Measurements from ENCODE around the gene NPC1. TPM values are rescaled to one million over a fixed set of nuclear protein-coding genes. Genes with fewer than 3 reads are reported as not detected.

NPC1 gene
- total and polyA plus RNA-seq, 2 donors (not counting 3 experiments of a cell fraction or from before 2014, with no cell fraction given), result 40.6 to 45.2 TPM

DNA sequence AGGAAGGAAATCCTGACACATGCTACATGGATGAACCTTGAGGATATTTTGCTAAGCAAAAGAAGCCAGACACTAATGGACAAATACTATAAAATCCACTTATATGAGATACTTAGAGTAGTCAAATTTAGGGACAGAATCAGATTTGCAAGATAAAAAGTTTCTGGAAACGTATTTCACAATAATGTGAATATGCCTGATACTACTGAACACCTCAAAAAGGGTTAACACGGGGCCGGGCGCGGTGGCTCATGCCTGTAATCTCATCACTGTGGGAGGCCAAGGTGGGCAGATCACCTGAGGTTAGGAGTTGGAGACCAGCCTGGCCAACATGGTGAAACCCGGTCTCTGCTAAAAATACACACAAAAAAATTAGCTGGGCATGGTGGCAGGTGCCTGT is 84.7 kb downstream of the NPC1 start:
- Histone ChIP-seq H3K9ac (replicated peaks; ENCODE audit: extremely low read depth, insufficient read depth, low read length) (no peak overlapping the region), H3K27me3 (ENCODE audit: control insufficient read depth in 2 of 2, insufficient read depth in 2 of 2, low read length in 2 of 2) (no peaks in the 10 kb centered on the region), H3K36me3 (ENCODE audit: control insufficient read depth in 2 of 2, extremely low read depth in 1 of 2, insufficient read depth in 2 of 2, low read length in 2 of 2) (no peaks in the 10 kb centered on the region), H3K4me1 (ENCODE audit: control insufficient read depth, extremely low read depth, insufficient read depth, low read length) (peaks cover 18% of the 10 kb centered on the region), H3K27ac (ENCODE audit: insufficient read depth, low read depth, low read length) (no peak overlapping the region), H3K79me2 (ENCODE audit: control insufficient read depth, insufficient read depth, low read length) (peaks cover 6% of the 10 kb centered on the region), H3K4me3 (replicated peaks in 1 of 3; ENCODE audit: insufficient read depth in 1 of 3, low read depth in 1 of 3, low read length in 3 of 3) (no peak overlapping the region), H3K9me3 (replicated peaks; ENCODE audit: control insufficient read depth, insufficient read depth, low read length) (no peaks in the 10 kb centered on the region), H4K20me1 (replicated peaks; ENCODE audit: control insufficient read depth, extremely low read depth, insufficient read depth, low read length) (no peaks in the 10 kb centered on the region), H2AFZ (ENCODE audit: low read depth, low read length) (no peak overlapping the region), H3K9me1 (replicated peaks; ENCODE audit: control insufficient read depth, extremely low read depth, insufficient read depth, low read length) (no peaks in the 10 kb centered on the region), H3K4me2 (ENCODE audit: insufficient read depth, low read length) (no peak overlapping the region)
- ChIA-PET POLR2A (no interaction called here), CTCF (interaction anchor here (1.0 kb wide), 1 partner anchor 14 kb away, joined by 6 read pairs; no protein-coding TSS in a partner anchor)
- TF ChIP-seq POLR2AphosphoS5 (IDR thresholded peaks at IDR 0.05; ENCODE audit: insufficient read depth, low read depth, low read length), result no peak
- TF ChIP-seq MYC (IDR thresholded peaks at IDR 0.05; ENCODE audit: low read depth, low read length), result no peak
- TF ChIP-seq FOS (IDR thresholded peaks at IDR 0.05; ENCODE audit: borderline replicate concordance, insufficient read depth, low read length), result no peak
- TF ChIP-seq, protein P1, sequence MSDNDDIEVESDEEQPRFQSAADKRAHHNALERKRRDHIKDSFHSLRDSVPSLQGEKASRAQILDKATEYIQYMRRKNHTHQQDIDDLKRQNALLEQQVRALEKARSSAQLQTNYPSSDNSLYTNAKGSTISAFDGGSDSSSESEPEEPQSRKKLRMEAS (IDR thresholded peaks at IDR 0.05; ENCODE audit: insufficient read depth, insufficient read length), result no peak
- no peak for TF ChIP-seq EZH2 (IDR thresholded peaks at IDR 0.05; ENCODE audit: borderline replicate concordance, low read depth, low read length, severe bottlenecking)
- no TSS peak for BruUV-seq (replicated peaks)
- DNase-seq (ENCODE audit: low read depth, low spot score) (no peak), FAIRE-seq (no peak)
- dilution Hi-C loops (cut with MboI; ENCODE audit: extremely low pct_ligation_motif_present, low sequenced_read_pairs) (no loop called here), intact Hi-C loops (cut with micrococcal nuclease) (loop anchor here (5.0 kb wide), 2 partner anchors 469 to 689 kb away; no protein-coding TSS in a partner anchor)

DNA sequence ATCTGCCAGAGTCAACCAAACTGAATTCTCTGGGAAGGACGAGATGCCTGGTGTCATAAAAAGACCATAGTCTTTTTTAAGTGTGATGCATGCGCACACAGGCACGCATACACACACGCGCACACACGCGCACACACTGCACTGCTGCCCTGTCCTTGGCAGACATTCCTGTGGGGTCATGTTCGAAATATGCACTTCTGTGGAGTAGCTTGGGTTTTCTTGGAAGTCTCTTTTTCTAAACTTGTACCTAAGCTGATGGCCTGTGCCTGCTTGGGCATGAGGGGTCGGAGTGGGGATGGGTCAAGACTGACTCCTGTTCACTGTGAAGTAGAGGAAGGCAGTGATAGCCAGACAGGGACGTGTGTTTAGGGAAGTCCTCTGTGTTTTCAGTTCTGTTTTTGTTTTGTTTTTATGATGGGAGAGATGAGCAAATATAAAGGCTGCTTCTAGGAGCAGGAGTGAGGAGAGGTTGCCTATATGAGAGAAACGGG is 87.0 kb downstream of the NPC1 start:
- Histone ChIP-seq H3K4me3 (replicated peaks in 1 of 3; ENCODE audit: insufficient read depth in 1 of 3, low read depth in 1 of 3, low read length in 3 of 3) (no peak overlapping the region), H4K20me1 (replicated peaks; ENCODE audit: control insufficient read depth, extremely low read depth, insufficient read depth, low read length) (no peaks in the 10 kb centered on the region), H3K9ac (replicated peaks; ENCODE audit: extremely low read depth, insufficient read depth, low read length) (no peak overlapping the region), H3K27ac (ENCODE audit: insufficient read depth, low read depth, low read length) (no peak overlapping the region), H3K9me1 (replicated peaks; ENCODE audit: control insufficient read depth, extremely low read depth, insufficient read depth, low read length) (no peaks in the 10 kb centered on the region), H2AFZ (ENCODE audit: low read depth, low read length) (no peak overlapping the region), H3K4me2 (ENCODE audit: insufficient read depth, low read length) (no peak overlapping the region), H3K36me3 (ENCODE audit: control insufficient read depth in 2 of 2, extremely low read depth in 1 of 2, insufficient read depth in 2 of 2, low read length in 2 of 2) (no peaks in the 10 kb centered on the region), H3K27me3 (ENCODE audit: control insufficient read depth in 2 of 2, insufficient read depth in 2 of 2, low read length in 2 of 2) (no peaks in the 10 kb centered on the region), H3K4me1 (ENCODE audit: control insufficient read depth, extremely low read depth, insufficient read depth, low read length) (peaks cover 12% of the 10 kb centered on the region), H3K79me2 (ENCODE audit: control insufficient read depth, insufficient read depth, low read length) (peaks cover 6% of the 10 kb centered on the region), H3K9me3 (replicated peaks; ENCODE audit: control insufficient read depth, insufficient read depth, low read length) (no peaks in the 10 kb centered on the region)
- intact Hi-C loops (cut with micrococcal nuclease), result no loop called here
- no peak for DNase-seq (ENCODE audit: low read depth, low spot score)
- POLR2A ChIA-PET, result no interaction called here
- BruUV-seq (replicated peaks), result no TSS peak
- CTCF ChIA-PET, result interaction anchor here (0.9 to 3.8 kb wide), 22 partner anchors 12 to 534 kb away, joined by 3 to 71 read pairs (median 6); partner anchors contain the start of gene RIOK3
- no peak for FAIRE-seq
- TF ChIP-seq POLR2A (IDR thresholded peaks at IDR 0.05; ENCODE audit: low read depth, low read length), result no peak
- no peak for TF ChIP-seq CTCF (IDR thresholded peaks at IDR 0.05; ENCODE audit: extremely low read depth in 1 of 2, insufficient read depth in 1 of 2, low read depth in 1 of 2, low read length in 2 of 2)
- no peak for TF ChIP-seq JUN (IDR thresholded peaks at IDR 0.05; ENCODE audit: borderline replicate concordance, insufficient read depth, insufficient read length, low read depth)
- TF ChIP-seq POLR2AphosphoS5 (IDR thresholded peaks at IDR 0.05; ENCODE audit: insufficient read depth, low read depth, low read length), result no peak
- TF ChIP-seq EZH2 (IDR thresholded peaks at IDR 0.05; ENCODE audit: borderline replicate concordance, low read depth, low read length, severe bottlenecking), result no peak
- dilution Hi-C loops (cut with MboI; ENCODE audit: extremely low pct_ligation_motif_present, low sequenced_read_pairs), result no loop called here

Data from endothelial cell of umbilical vein (primary cell).